HG02943 (cell line): ENCODE results near the gene SLC27A1.
"Not testable (repeated sequence)": the region's sequence is repeated elsewhere in the genome, so short reads cannot be mapped to it uniquely, and the experiment has no call there.

Source experiments
- ATAC-seq: cut with Tn5 transposase; IDR thresholded peaks from one replicate; pipeline ENCODE4 v1.9.1; 2021; ENCODE audit warnings: mild to moderate bottlenecking, low read depth, moderate library complexity; ENCODE audit not compliant: unreplicated experiment

SLC27A1 gene

GRCh38 chr19:17455308-17456123, 14.8 kb upstream of the SLC27A1 start:
- no peak for ATAC-seq

GRCh38 chr19:17456127-17456526, 14.2 kb upstream of the SLC27A1 start:
- no peak for ATAC-seq

GRCh38 chr19:17457616-17458015, 12.7 kb upstream of the SLC27A1 start:
- no peak for ATAC-seq

- no peak for ATAC-seq
Observed at GRCh38 chr19:17458970-17459369, 11.4 kb upstream of the SLC27A1 start.

- no peak for ATAC-seq
Observed at GRCh38 chr19:17460372-17461230, 9.7 kb upstream of the SLC27A1 start, which contains the start of gene NXNL1. NXNL1 (minus strand) TSS chr19:17460926; CDS start chr19:17460869, 57 bp downstream.

- ATAC-seq: no peak
Observed at GRCh38 chr19:17466487-17466850, 3.9 kb upstream of the SLC27A1 start.

GRCh38 chr19:17467471-17468301, 2.6 kb upstream of the SLC27A1 start:
- no peak for ATAC-seq

- no peak for ATAC-seq
Observed at GRCh38 chr19:17468302-17469091, 1.8 kb upstream of the SLC27A1 start.

GRCh38 chr19:17469092-17469480, 1.2 kb upstream of the SLC27A1 start:
- no peak for ATAC-seq

- peak; percentile 55 for ATAC-seq
Observed at GRCh38 chr19:17469481-17470067, 750 bp upstream of the SLC27A1 start.

- ATAC-seq: no peak
Observed at GRCh38 chr19:17471410-17472125, 1.2 kb downstream of the SLC27A1 start.

- no peak for ATAC-seq
Observed at GRCh38 chr19:17473041-17473440, 2.7 kb downstream of the SLC27A1 start.

GRCh38 chr19:17475011-17475540, 4.8 kb downstream of the SLC27A1 start:
- ATAC-seq: not testable (repeated sequence)

GRCh38 chr19:17475541-17476115, 5.3 kb downstream of the SLC27A1 start:
- ATAC-seq: no peak

GRCh38 chr19:17479325-17479791, 9.0 kb downstream of the SLC27A1 start:
- ATAC-seq: no peak

GRCh38 chr19:17481986-17482385, 11.7 kb downstream of the SLC27A1 start:
- no peak for ATAC-seq

- no peak for ATAC-seq
Observed at GRCh38 chr19:17482877-17483604, 12.7 kb downstream of the SLC27A1 start.
